Endothelial cell of hepatic sinusoid (primary cell): ENCODE data around the gene TLR4.

Source experiments
- in situ Hi-C: cut with HindIII; loops from 2 replicates; pipeline ENCODE4 v1.10.0; 2017; ENCODE audit warnings: low sequenced_read_pairs

Gene TLR4

GRCh38 chr9:117742131-117742530, 37.9 kb downstream of the TLR4 start:
- in situ Hi-C loops: no loop called here

GRCh38 chr9:117744369-117744768, 40.2 kb downstream of the TLR4 start:
- in situ Hi-C loops: no loop called here

DNA sequence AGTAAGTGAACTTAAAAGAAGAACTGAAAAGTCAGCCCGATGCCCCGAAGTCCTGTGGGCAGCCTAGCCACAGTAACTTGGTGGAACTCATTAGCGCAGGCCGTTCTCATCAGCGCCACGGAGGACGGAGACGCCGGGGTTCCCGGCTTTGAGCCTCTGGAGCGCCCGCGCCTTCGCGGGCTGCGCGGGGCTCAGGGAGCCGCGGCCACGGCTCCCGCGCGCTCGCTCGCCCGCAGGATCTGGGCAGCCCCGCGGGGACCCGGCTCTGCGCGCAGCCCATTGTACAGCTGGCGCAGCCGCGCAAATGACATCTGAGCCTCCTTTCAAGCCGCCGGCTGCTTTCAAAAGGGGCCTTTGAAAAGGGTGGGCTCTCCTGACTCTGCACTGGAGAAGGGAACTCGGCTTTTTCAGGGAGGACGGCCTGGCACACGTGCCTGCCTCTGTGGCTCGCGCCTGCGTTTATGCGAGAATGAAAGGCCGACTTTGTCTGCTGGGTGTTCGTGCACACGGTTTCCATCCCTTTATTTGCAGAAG, 40.7 kb downstream of the TLR4 start:
- in situ Hi-C loops: no loop called here

GRCh38 chr9:117745598-117745997, 41.4 kb downstream of the TLR4 start:
- in situ Hi-C loops: no loop called here

- in situ Hi-C loops: no loop called here
Measured at GRCh38 chr9:117746263-117746662, 42.1 kb downstream of the TLR4 start.

- in situ Hi-C loops: no loop called here
Measured at GRCh38 chr9:117747386-117747970, 43.3 kb downstream of the TLR4 start.

- in situ Hi-C loops: no loop called here
Measured at GRCh38 chr9:117750401-117750800, 46.2 kb downstream of the TLR4 start.

DNA sequence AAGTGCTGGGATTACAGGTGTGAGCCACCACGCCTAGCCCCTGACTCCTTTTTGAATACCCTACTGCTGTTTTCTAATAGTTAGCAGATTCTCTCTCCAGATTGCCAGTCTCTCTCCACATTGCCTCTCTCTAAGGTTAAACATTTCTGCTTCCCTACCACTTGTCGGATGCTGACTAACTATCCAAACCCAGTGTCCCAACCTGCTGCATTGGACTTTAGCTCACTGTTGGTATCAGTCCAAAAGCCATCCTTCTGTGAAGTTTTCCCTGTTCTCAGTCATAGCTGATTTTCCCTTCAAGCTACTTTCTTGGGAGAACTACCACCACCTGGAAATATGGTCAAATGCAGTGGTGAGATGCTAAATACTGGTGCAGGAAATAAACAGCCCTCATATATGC, 48.7 kb downstream of the TLR4 start:
- in situ Hi-C loops: no loop called here

DNA sequence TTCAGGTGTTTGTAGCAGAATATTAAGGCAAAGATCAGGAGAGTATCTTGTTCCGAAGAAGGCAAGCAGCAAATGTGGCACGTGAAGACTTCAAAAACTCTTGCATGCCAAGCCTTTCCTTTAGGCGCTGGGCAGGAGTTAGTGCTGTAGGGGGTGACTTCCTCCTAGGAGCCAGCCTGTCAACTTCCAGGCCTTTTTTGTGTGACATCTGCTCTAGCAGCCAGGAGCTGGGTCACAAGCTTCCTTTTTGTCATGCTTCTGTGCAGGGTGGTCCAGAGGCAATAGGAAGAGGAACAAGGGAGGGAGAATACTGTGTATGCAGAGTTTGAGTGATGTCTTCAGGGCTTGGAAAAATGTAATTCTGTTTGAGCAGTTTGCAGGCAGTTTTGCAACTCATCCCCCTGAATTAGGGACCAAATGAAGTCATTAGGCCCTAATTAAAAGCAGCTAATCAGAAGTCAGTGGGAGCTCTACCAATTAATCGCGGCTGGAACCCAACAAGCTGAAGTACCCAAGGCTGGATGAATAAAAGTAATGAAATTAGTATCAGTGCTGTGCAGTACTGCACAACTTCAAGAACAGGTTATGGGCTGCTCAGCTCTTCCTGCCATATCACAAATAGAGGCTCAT, 53.5 kb downstream of the TLR4 start:
- in situ Hi-C loops: no loop called here

- in situ Hi-C loops: loop anchor here (10.0 kb wide), 1 partner anchor 59 kb away; the partner anchor contains the start of gene TLR4
Measured at GRCh38 chr9:117763314-117763713, 59.1 kb downstream of the TLR4 start.

- in situ Hi-C loops: loop anchor here (10.0 kb wide), 1 partner anchor 64 kb away; the partner anchor contains the start of gene TLR4
Measured at GRCh38 chr9:117768750-117769395, 64.7 kb downstream of the TLR4 start.

GRCh38 chr9:117771136-117771535, 66.9 kb downstream of the TLR4 start:
- in situ Hi-C loops: no loop called here

DNA sequence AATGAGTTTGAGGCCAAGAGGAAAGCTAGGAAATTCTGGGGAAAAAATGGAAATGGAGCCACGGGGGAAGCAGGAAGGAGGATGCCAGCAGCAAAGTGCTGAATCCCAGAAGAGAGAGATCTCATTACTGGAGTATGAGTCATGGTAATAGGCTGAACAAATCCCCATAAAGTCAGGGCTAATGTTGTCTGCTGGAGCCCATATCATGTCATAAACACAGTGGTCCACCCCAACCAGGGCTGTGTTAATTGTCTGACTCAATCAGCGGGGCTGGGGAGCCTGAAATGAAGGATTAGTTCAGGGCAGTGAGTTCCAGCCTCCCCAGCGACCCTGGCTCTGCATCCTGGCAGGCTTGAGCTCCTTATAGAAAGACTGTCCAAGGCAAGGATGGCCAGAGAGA, 68.8 kb downstream of the TLR4 start:
- in situ Hi-C loops: no loop called here
